Heart left ventricle (tissue), 16 donors: ENCODE measurements around the gene RNF111. TPM values are rescaled to one million over a fixed set of nuclear protein-coding genes. Genes with fewer than 3 reads are reported as not detected.

Experiments used
- ATAC-seq, 4 donors: fragments of 200-7000 bp; cut with Tn5 transposase; one replicate each; pipeline ENCODE4 v1.9.1; 2020 to 2022; ENCODE audit warnings: moderate library complexity in 4 of 4, mild to moderate bottlenecking in 3 of 4, moderate number of reproducible peaks in 1 of 4
- DNase-seq, 5 donors: peaks; one replicate each; pipeline ENCODE4 v3.0.0-alpha.2; 2020
- H3K27ac ChIP-seq, 12 donors: fragments of 200-600 bp; sonication (generic) in 4 of 12; one replicate each; pipeline versions ENCODE4 v1.5.0 to v1.8.0; 2016 to 2022; ENCODE audit warnings: mild to moderate bottlenecking in 2 of 12
- H3K27me3 ChIP-seq, 9 donors: fragments of 200-600 bp; sonication (generic) in 2 of 9; one replicate each; pipeline versions ENCODE4 v1.5.1 to v1.8.0; 2016 to 2022; ENCODE audit warnings: mild to moderate bottlenecking in 3 of 9
- H3K36me3 ChIP-seq, 9 donors: fragments of 200-600 bp; sonication (generic) in 2 of 9; one replicate each; pipeline versions ENCODE4 v1.5.0 to v1.8.0; 2018 to 2022; ENCODE audit warnings: mild to moderate bottlenecking in 2 of 9
- H3K4me1 ChIP-seq, 12 donors: fragments of 200-600 bp; sonication (generic) in 4 of 12; one replicate each; pipeline versions ENCODE4 v1.5.0 to v1.8.0; 2016 to 2022; ENCODE audit warnings: mild to moderate bottlenecking in 3 of 12
- H3K4me3 ChIP-seq, 12 donors: fragments of 200-600 bp; sonication (generic) in 4 of 12; one replicate each; pipeline versions ENCODE4 v1.5.0 to v1.8.0; 2017 to 2022; ENCODE audit warnings: mild to moderate bottlenecking in 9 of 12, moderate library complexity in 4 of 12
- H3K9me3 ChIP-seq, 12 donors: fragments of 200-600 bp; sonication (generic) in 4 of 12; one replicate each; pipeline versions ENCODE4 v1.5.0 to v1.8.0; 2016 to 2022; ENCODE audit warnings: mild to moderate bottlenecking in 1 of 12
- POLR2A ChIP-seq, 2 donors: fragments of 450-650 bp; IDR thresholded peaks; one replicate each; pipeline ENCODE4 v1.6.1; 2017; ENCODE audit warnings: antibody characterized with exemption in 2 of 2, mild to moderate bottlenecking in 2 of 2, moderate library complexity in 2 of 2
- WGBS, 4 donors: extraction: QIAGEN DNeasy Blood & Tissue Kit in 2 of 4; methylation state at CpG; one replicate each; pipeline versions ENCODE4 v1.1.5 to v1.1.7; 2013 to 2018; 5-methylcytosine and 5-hydroxymethylcytosine counted together
- intact Hi-C, 10 donors: fragments of 100-400 bp; cut with DNase I; formaldehyde crosslinking; loops; one replicate each; pipeline versions ENCODE4 v1.11.1 to v1.14.2; 2022
- polyA plus RNA-seq, 2 donors: library from polyadenylated mRNA; stranded (reverse); fragments of 200-250 nt; gene quantifications; one replicate each; pipeline ENCODE4 v1.2.3, GENCODE V29; 2013
- total RNA-seq, 9 donors: library from RNA; depleted of rRNA in 2 of 9; stranded (reverse); fragments of >200 nt in 2 of 9; fragmentation: NEBNext Ultra II Directional in 3 of 9; extraction: Animal tissue kit (Norgen Biotek cat#: 25700) in 3 of 9; gene quantifications; one replicate each; pipeline versions ENCODE4 v1.1.0 to v1.2.4, GENCODE V29; 2016 to 2023
- TF ChIP-seq, protein P1 (sequence below), 12 donors: fragments of 200-600 bp; sonication (generic) in 4 of 12; IDR thresholded peaks; one replicate each; pipeline versions ENCODE4 v1.5.0 to v1.8.0; 2018 to 2022; ENCODE audit warnings: antibody characterized with exemption in 12 of 12, mild to moderate bottlenecking in 5 of 12
- donor health status: ischemic (EF 13 %, LVEDD 7.1; RV severe dilation, severe dysfunction).
- donor health status: healthy with polysubstance abuse.
- donor health status: DM: no; HTN: yes; CAD: no.
- donor health status: DM: no; HTN: no; CAD: no.
- donor health status: ischemic (EF 25% LVEDD 6.9; RV normal size, moderate dysfunction).
- donor health status: ischemic (EF 25% LVEDD 5.7; RV mildly dilated, moderate dysfunction).
- donor health status: healthy.
- donor health status: DM: yes; HTN: yes; CAD: no.
- donor health status: ischemic (EF 35%, LVEDD 5.7; RV mildly dilated, moderate dysfunction).
- donor health status: nonischemic (EF 11% LVEDD 7.7; RV severe dilation, severe dysfunction).
- donor health status: DM: yes; HTN: yes; CAD: no.
- donor health status: PGD.
- donor health status: ischemic (EF 29% LVEDD 5.4; RV normal size, mild dysfunction).
- donor health status: nonischemic (EF 23%, LVEDD 6.1; RV moderate dilation, normal function).

Gene RNF111
- total and polyA plus RNA-seq, 11 donors = 5.9 to 29.1 (median 18.8) TPM

DNA sequence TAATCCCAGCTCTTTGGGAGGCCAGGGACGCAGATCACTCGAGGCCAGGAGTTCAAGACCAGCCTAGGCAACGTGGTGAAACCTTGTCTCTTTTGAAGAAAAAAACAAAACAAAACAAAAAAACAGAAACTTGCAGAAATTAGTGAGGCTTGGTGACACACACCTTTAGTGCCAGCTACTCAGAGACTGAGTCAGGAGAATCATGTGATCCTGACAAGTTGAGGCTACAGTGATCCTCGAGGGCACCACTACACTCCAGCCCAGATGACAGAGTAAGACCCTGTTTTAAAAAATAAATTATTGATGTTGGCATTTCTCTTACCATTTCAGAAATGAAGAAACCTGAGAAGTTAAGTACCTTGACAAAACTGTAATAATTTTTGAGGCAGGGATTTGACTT lies 72.9 kb downstream of the RNF111 start:
- intact Hi-C loops = loop anchor here in 1 of 10 donors (5.0 kb wide), 1 partner anchor 37 kb away; no protein-coding TSS in a partner anchor
- 91 to 97% (median 92%) methylated on average over 4 of the region's 4 CpGs for WGBS, 4 donors
- Histone ChIP-seq H3K4me3 (no peak overlapping the region), H3K9me3 (no peaks in the 10 kb centered on the region), H3K4me1 (peaks cover 0 to 13% (median 7%) of the 10 kb centered on the region in 12 donors), H3K27ac (no peak overlapping the region), H3K36me3 (peaks cover 0 to 100% (median 96%) of the 10 kb centered on the region in 9 donors), H3K27me3 (no peaks in the 10 kb centered on the region)
- TF ChIP-seq, protein P1, sequence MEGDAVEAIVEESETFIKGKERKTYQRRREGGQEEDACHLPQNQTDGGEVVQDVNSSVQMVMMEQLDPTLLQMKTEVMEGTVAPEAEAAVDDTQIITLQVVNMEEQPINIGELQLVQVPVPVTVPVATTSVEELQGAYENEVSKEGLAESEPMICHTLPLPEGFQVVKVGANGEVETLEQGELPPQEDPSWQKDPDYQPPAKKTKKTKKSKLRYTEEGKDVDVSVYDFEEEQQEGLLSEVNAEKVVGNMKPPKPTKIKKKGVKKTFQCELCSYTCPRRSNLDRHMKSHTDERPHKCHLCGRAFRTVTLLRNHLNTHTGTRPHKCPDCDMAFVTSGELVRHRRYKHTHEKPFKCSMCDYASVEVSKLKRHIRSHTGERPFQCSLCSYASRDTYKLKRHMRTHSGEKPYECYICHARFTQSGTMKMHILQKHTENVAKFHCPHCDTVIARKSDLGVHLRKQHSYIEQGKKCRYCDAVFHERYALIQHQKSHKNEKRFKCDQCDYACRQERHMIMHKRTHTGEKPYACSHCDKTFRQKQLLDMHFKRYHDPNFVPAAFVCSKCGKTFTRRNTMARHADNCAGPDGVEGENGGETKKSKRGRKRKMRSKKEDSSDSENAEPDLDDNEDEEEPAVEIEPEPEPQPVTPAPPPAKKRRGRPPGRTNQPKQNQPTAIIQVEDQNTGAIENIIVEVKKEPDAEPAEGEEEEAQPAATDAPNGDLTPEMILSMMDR (IDR thresholded peaks at IDR 0.05) = no peak
- TF ChIP-seq POLR2A (IDR thresholded peaks at IDR 0.05) = no peak
- no peak for DNase-seq
- no peak for ATAC-seq

DNA sequence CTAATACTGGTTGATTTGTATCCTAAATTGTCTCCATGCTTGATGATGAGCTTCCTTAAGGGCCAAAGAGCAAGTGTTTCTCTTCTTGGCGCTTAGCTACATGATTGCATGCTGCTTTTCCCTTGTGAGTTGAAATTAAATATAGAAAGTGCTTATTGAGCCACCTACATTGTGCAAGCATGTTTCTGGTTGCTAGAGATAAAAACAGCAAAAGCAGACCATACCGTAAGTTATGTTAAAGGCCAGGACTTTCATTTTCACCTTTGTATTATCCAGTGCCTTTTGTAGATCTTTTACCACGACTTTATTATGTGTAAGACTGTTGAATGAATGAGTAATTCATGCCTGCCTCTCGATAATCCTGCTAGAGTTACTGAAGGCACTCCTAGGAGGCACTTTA lies 75.6 kb downstream of the RNF111 start:
- WGBS, 4 donors = 71 to 76% (median 71%) methylated on average over 4 of the region's 4 CpGs
- intact Hi-C loops = loop anchor here in 1 of 10 donors (5.0 kb wide), 1 partner anchor 34 kb away; no protein-coding TSS in a partner anchor

DNA sequence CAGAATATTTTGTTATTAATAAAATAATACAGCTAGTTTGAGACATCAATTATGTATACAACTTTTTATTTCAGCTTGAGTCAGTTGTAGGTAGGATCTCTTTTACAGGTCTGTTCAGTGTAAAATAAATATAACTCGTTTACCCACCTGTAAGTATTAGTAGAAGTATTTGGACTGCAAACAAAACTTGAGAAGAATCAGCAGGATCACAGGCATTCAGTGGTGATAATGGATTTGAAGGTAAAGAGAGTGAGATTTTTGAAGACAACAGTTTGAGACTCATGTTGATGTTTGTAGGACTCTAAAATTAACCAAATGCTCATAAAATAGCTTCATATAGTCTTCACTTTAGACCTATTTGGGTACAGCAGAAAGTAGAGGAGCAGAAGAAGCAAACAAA lies 82.0 kb downstream of the RNF111 start:
- 83 to 100% (median 92%) methylated on average over 1 of the region's 1 CpG for WGBS, 4 donors
- TF ChIP-seq POLR2A (IDR thresholded peaks at IDR 0.05) = no peak
- TF ChIP-seq, protein P1 (IDR thresholded peaks at IDR 0.05) = no peak
- intact Hi-C loops = no loop called here
- Histone ChIP-seq H3K4me3 (no peak overlapping the region), H3K27me3 (no peaks in the 10 kb centered on the region), H3K4me1 (no peaks in the 10 kb centered on the region), H3K27ac (no peak overlapping the region), H3K36me3 (peaks cover 0 to 98% (median 70%) of the 10 kb centered on the region in 9 donors), H3K9me3 (peaks cover 0 to 11% (median 0%) of the 10 kb centered on the region in 12 donors)
- DNase-seq (no peak), ATAC-seq (no peak)

More for the DNA sequence above, 75.6 kb downstream of the RNF111 start:
- peaks cover 0 to 13% (median 7%) of the 10 kb centered on the region in 12 donors for H3K4me1 ChIP-seq
- no peaks in the 10 kb centered on the region for H3K27me3 ChIP-seq
- H3K4me3 ChIP-seq = no peak overlapping the region
- TF ChIP-seq POLR2A (IDR thresholded peaks at IDR 0.05) = no peak
- TF ChIP-seq, protein P1 (IDR thresholded peaks at IDR 0.05) = no peak
- no peaks in the 10 kb centered on the region for H3K9me3 ChIP-seq
- H3K27ac ChIP-seq = no peak overlapping the region
- no peak for DNase-seq
- no peak for ATAC-seq
- peaks cover 0 to 100% (median 96%) of the 10 kb centered on the region in 9 donors for H3K36me3 ChIP-seq

DNA sequence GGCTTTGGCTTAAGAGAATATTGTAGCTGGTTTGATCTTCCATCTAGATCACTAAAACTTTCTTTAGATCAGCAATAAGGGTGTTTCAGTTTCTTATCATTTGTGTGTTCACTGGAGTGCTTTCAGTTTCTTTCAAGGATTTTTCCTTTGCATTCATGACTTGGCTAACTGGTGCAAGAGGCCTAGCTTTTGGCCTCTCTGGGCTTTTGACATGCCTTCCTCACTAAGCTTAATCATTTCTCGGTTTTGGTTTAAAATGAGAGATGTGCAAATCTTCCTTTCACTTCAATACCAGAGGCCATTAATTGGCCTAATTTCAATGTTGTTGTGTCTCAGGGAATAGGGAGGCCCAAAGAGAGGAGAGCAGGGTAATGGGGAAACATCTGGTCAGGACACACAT lies 87.1 kb downstream of the RNF111 start:
- no peak overlapping the region for H3K27ac ChIP-seq
- H3K27me3 ChIP-seq = no peaks in the 10 kb centered on the region
- H3K4me1 ChIP-seq = no peaks in the 10 kb centered on the region
- DNase-seq = no peak
- no peak for TF ChIP-seq POLR2A (IDR thresholded peaks at IDR 0.05)
- TF ChIP-seq, protein P1 (IDR thresholded peaks at IDR 0.05) = no peak
- ATAC-seq = no peak
- WGBS, 4 donors = 90 to 98% (median 94%) methylated on average over 1 of the region's 1 CpG
- H3K4me3 ChIP-seq = no peak overlapping the region
- peaks cover 0 to 94% (median 61%) of the 10 kb centered on the region in 9 donors for H3K36me3 ChIP-seq
- peaks cover 0 to 13% (median 0%) of the 10 kb centered on the region in 12 donors for H3K9me3 ChIP-seq
- intact Hi-C loops = loop anchor here in 1 of 10 donors (10.0 kb wide), 1 partner anchor 50 kb away; no protein-coding TSS in a partner anchor
